ENCODE results near the gene HLA-F. TPM values are rescaled to one million over a fixed set of nuclear protein-coding genes. Genes with fewer than 3 reads are reported as not detected.
A peak's percentile ranks its signal among the peaks of the same experiment; 100 is the strongest.

Gene HLA-F
- total RNA-seq, 6 donors from 2014 or later: 163 to 418 (median 191) TPM

- H3K4me3 ChIP-seq: peak overlapping the region in 1 of 4 donors; percentile 12
- no peaks in the 10 kb centered on the region for H3K9me3 ChIP-seq
- H3K4me1 ChIP-seq: no peaks in the 10 kb centered on the region
- H3K27me3 ChIP-seq: no peaks in the 10 kb centered on the region
- peak; percentile 10 to 49 for ATAC-seq (ENCODE audit: low FRiP score in 2 of 2)
- WGBS, 2 donors: 62 to 78% methylated on average over 11 of the region's 11 CpGs
- DNase-seq: peak in 1 of 2 donors; percentile 49
- no peaks in the 10 kb centered on the region for H3K36me3 ChIP-seq
- TF ChIP-seq POLR2AphosphoS5 (IDR thresholded peaks at IDR 0.05) (peak in 1 of 2 donors; percentile 33), POLR2A (IDR thresholded peaks at IDR 0.05) (peak in 1 of 4 donors; percentile 12), EP300 (IDR thresholded peaks at IDR 0.05) (peak in 1 of 4 donors; percentile 28), CTCF (IDR thresholded peaks at IDR 0.05) (no peak)
- peak overlapping the region in 1 of 4 donors; percentile 26 for H3K27ac ChIP-seq
Observed at GRCh38 chr6:29708432-29709179, 14.6 kb upstream of the HLA-F start.

- 34 to 43% methylated on average over 4 of the region's 4 CpGs for WGBS, 2 donors
- H3K9me3 ChIP-seq: no peaks in the 10 kb centered on the region
- ATAC-seq (ENCODE audit: low FRiP score in 2 of 2) (no peak), DNase-seq (no peak)
- TF ChIP-seq POLR2AphosphoS5 (IDR thresholded peaks at IDR 0.05) (no peak), EP300 (IDR thresholded peaks at IDR 0.05) (no peak), POLR2A (IDR thresholded peaks at IDR 0.05) (no peak), CTCF (IDR thresholded peaks at IDR 0.05) (no peak)
- H3K4me3 ChIP-seq: no peak overlapping the region
- no peaks in the 10 kb centered on the region for H3K36me3 ChIP-seq
- H3K27ac ChIP-seq: peak overlapping the region in 3 of 4 donors; percentile 13 to 26 (median 16)
- no peaks in the 10 kb centered on the region for H3K27me3 ChIP-seq
- H3K4me1 ChIP-seq: no peaks in the 10 kb centered on the region
Observed at GRCh38 chr6:29709188-29709587, 14.0 kb upstream of the HLA-F start.

GRCh38 chr6:29710281-29710941, 12.8 kb upstream of the HLA-F start:
- Histone ChIP-seq H3K27me3 (no peaks in the 10 kb centered on the region), H3K4me1 (no peaks in the 10 kb centered on the region), H3K9me3 (no peaks in the 10 kb centered on the region), H3K36me3 (no peaks in the 10 kb centered on the region), H3K4me3 (no peak overlapping the region), H3K27ac (no peak overlapping the region)
- no peak for ATAC-seq (ENCODE audit: low FRiP score in 2 of 2)
- 85 to 90% methylated on average over 6 to 8 of the region's 8 CpGs for WGBS, 2 donors
- DNase-seq: no peak
- no peak for TF ChIP-seq CTCF (IDR thresholded peaks at IDR 0.05)

GRCh38 chr6:29720863-29721262, 2.4 kb upstream of the HLA-F start:
- peaks cover 0 to 17% (median 9%) of the 10 kb centered on the region in 4 donors for H3K36me3 ChIP-seq
- 31 to 34% methylated on average over 2 of the region's 2 CpGs for WGBS, 2 donors
- no peak overlapping the region for H3K27ac ChIP-seq
- H3K4me3 ChIP-seq: no peak overlapping the region
- no peaks in the 10 kb centered on the region for H3K27me3 ChIP-seq
- DNase-seq (no peak), ATAC-seq (ENCODE audit: low FRiP score in 2 of 2) (no peak)
- H3K9me3 ChIP-seq: no peaks in the 10 kb centered on the region
- TF ChIP-seq POLR2AphosphoS5 (IDR thresholded peaks at IDR 0.05): no peak
- no peak for TF ChIP-seq EP300 (IDR thresholded peaks at IDR 0.05)
- TF ChIP-seq POLR2A (IDR thresholded peaks at IDR 0.05): no peak
- no peak for TF ChIP-seq CTCF (IDR thresholded peaks at IDR 0.05)
- H3K4me1 ChIP-seq: peaks cover 13 to 19% (median 17%) of the 10 kb centered on the region in 4 donors
